ENCODE results near the gene BCL2.

Gene BCL2

GRCh38 chr18:63286926-63287325, 32.6 kb downstream of the BCL2 start:
- no peak for DNase-seq (ENCODE audit: low read depth, low spot score)

- no peak for DNase-seq (ENCODE audit: low read depth, low spot score)
Measured at GRCh38 chr18:63284827-63285733, 34.5 kb downstream of the BCL2 start.

DNA sequence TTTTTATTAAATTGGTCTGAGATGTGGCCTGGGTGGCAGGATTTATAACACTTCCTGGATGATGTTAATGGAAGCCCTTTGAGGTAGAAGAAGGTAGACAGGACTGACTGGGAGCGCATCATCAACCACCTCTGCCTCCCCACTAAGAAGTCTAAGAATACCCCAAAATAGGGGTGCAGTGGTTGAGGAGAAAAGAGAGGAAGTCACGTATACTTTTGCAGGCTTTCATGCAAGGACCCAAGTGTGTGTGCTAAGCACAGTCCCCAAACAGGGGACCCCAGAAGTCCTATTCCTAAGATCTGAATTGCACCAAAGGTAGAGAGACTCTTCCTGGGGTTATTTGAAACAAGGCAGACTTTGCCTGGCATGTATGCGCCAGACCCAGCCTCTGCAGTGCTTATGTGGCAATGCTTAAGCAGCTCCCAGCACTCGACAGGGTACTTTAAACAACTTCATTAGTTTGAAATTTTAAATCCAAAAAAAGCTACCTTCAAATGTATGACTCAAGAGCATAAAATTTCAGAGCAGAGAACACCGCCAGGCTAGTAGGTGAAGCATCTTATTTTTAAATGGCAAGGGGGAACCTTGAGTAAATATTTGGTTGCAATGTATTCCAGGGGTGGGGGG, 35.3 kb downstream of the BCL2 start:
- no peak for DNase-seq (ENCODE audit: low read depth, low spot score)

- DNase-seq (ENCODE audit: low read depth, low spot score) = no peak
Measured at GRCh38 chr18:63283305-63284094, 36.1 kb downstream of the BCL2 start.

- no peak for DNase-seq (ENCODE audit: low read depth, low spot score)
Measured at GRCh38 chr18:63282793-63283192, 36.8 kb downstream of the BCL2 start.

GRCh38 chr18:63273222-63273927, 46.2 kb downstream of the BCL2 start:
- DNase-seq (ENCODE audit: low read depth, low spot score) = no peak

DNA sequence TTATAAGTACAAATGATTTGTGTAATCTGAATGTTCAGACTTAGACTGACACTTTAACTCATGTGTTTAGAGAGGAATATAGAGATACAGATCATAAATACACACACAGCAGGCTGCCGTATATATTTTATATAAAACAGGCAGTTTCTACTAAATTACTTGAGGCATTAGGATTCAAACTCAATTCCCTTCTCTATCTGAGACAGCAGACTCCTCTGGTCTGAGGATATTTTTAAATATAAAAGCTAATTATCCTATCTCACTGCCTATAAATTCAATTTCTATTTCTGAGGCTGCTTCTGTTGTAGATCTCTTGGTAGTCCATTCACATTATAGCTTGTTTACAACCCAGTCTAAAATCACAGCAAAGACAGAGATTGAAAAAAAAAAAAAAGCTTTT, 46.9 kb downstream of the BCL2 start:
- DNase-seq (ENCODE audit: low read depth, low spot score) = no peak

- no peak for DNase-seq (ENCODE audit: low read depth, low spot score)
Measured at GRCh38 chr18:63271881-63272299, 47.7 kb downstream of the BCL2 start.

DNA sequence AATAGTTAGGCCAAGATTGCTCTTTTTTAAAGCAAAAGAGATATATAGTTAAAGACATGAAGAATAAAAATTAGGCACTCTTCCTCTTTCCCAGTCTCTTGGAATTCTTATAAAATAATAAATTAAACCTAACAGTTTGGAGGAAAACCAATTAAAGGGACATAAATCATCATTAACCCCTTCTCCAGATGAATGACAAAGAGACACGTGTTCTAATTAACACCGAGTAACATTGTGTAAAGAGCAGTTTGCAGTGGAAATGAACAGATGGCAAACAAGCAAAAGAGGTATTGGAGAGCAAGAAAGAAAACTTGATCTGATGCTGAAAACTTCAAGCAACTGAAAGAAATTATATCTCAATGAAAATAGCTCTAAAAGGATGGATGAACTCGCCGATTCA, 48.4 kb downstream of the BCL2 start:
- DNase-seq (ENCODE audit: low read depth, low spot score) = no peak

DNA sequence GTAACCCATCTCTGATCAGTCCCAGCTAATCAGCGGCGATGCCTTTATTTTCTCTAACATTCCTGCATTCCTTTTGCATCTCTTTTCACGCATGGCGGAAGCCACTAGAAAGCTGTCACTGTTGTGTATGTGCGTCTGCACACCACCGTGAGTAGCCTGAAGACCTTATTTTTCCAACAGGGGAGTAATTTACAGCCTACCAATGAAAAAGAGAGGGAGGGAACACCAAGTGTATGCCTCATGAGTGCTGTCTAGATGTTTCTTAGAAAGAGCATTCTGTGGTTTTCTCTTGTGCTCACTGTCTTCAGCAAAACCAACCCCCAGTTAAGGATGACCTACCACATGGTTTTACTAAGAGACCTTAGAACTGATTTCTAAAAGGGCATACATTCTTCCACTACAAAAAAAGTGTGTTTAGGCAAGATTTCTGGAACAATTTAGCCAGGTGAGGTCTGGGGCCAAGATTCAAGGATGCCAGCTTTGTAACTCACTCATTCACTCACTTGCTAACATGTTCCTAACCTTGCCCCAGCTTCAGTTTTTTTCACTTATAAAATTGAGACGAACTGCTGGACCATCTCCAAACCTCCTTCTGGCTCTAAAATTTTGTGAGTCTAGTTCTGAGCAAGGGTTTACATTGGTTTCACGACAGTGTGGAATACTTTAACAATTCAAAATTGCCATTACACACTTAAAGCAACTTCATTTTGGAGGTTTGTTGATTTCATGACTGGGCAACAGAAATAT, 51.4 kb downstream of the BCL2 start:
- DNase-seq (ENCODE audit: low read depth, low spot score) = no peak

- no peak for DNase-seq (ENCODE audit: low read depth, low spot score)
Measured at GRCh38 chr18:63266888-63267790, 52.4 kb downstream of the BCL2 start.

GRCh38 chr18:63265326-63265725, 54.2 kb downstream of the BCL2 start:
- DNase-seq (ENCODE audit: low read depth, low spot score) = no peak

- DNase-seq (ENCODE audit: low read depth, low spot score) = no peak
Measured at GRCh38 chr18:63264871-63265270, 54.7 kb downstream of the BCL2 start.

- DNase-seq (ENCODE audit: low read depth, low spot score) = no peak
Measured at GRCh38 chr18:63263444-63263843, 56.1 kb downstream of the BCL2 start.

DNA sequence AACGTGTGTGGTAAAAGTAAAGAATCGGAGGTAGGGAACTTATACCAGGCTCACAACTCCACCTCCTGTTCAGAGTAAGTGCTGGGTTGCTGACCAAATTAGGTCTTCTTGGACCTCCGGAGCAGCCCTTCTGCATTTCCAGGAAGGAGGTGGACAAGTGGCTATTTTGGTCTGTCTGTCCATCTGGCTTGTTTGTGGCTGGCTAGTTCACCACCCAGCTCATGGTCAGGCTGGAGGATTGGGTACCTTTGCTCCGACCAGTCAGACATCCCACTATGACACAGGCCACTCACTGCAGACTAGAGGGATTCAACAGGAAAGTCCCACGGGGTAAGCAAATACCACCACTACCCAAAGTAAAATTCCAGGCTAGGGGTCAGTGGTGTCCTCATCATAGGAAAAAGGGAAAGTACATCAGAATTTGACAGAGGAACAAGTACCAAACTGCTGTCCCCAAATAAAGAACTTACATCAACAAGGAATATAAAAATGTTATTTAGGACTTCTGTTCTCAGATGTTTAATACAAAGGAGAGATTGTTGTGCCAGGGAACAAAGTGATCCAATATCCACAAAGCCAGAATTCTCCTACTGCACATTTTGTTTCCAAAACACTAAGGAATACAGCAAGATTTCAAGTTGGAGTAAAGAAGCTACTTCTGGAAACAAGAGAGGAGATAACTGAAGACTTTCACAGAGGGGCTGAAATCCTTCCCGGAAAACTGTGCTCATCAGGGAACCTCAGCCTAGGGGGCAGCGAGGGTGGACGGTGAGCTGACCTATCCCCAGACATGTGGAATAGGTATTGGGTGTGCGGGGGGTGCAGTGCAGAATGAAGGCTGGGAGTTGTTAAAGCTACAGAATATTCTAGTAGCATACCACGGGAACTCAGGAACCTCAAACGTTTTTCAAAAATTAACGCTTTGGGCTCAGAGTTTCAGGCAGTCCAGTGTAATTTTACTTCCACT, 56.9 kb downstream of the BCL2 start:
- no peak for DNase-seq (ENCODE audit: low read depth, low spot score)

GRCh38 chr18:63261029-63261428, 58.5 kb downstream of the BCL2 start:
- DNase-seq (ENCODE audit: low read depth, low spot score) = no peak

- no peak for DNase-seq (ENCODE audit: low read depth, low spot score)
Measured at GRCh38 chr18:63260380-63260754, 59.2 kb downstream of the BCL2 start.

DNA sequence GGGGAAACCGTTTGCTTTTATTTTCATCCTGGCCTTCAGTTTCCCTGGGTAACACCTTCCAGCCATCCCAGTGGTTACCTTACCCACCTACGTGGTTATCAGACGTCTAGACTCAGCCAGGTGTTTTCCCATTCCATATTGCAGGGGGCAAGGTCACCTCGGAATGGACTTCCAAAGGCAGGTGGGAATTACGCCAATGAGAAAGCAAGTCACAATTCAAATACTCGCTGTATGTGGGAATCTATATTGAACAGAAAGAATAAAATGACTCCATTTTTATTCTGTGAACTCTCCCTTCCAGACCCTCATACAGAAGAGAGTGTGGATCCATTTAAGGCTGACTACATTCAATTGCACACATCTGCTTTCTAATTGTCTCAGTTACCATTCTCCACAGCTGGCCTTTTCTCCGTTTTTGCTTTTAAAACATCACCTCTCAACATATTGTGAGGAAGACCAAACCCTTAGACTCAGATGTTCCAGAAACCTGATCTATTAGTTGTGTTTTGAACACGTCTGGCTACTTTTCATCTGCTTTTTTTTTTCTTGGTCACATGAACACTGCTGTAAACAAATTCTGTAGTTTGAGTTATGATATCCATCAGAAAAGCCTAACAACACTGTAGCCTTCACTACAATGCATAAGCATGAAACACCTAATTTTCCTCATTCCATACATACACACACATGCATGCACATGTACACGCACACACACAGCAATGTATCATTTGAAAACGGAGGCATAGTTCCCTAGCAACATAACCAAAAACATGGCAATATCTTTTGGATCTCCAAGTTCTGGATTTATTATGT, 59.8 kb downstream of the BCL2 start:
- no peak for DNase-seq (ENCODE audit: low read depth, low spot score)

Data from smooth muscle cell of the brain vasculature (primary cell).